Loucy (cell line): ENCODE data around the gene CLSTN2.

Experiments
- EZH2phosphoT487 ChIP-seq: fragments of 200-600 bp; IDR thresholded peaks from 2 replicates; pipeline ENCODE4 v1.6.1; 2018; ENCODE audit warnings: antibody characterized with exemption, mild to moderate bottlenecking, moderate library complexity, borderline replicate concordance
- TF ChIP-seq, protein P1 (sequence below): fragments of 200-600 bp; sonication (generic); conservative IDR thresholded peaks from 2 replicates; pipeline ENCODE4 v1.5.1; 2014; ENCODE audit warnings: mild to moderate bottlenecking, antibody characterized with exemption, low read length

- TF ChIP-seq, protein P1, sequence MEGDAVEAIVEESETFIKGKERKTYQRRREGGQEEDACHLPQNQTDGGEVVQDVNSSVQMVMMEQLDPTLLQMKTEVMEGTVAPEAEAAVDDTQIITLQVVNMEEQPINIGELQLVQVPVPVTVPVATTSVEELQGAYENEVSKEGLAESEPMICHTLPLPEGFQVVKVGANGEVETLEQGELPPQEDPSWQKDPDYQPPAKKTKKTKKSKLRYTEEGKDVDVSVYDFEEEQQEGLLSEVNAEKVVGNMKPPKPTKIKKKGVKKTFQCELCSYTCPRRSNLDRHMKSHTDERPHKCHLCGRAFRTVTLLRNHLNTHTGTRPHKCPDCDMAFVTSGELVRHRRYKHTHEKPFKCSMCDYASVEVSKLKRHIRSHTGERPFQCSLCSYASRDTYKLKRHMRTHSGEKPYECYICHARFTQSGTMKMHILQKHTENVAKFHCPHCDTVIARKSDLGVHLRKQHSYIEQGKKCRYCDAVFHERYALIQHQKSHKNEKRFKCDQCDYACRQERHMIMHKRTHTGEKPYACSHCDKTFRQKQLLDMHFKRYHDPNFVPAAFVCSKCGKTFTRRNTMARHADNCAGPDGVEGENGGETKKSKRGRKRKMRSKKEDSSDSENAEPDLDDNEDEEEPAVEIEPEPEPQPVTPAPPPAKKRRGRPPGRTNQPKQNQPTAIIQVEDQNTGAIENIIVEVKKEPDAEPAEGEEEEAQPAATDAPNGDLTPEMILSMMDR: no peak
- no peak for TF ChIP-seq EZH2phosphoT487
Measured at GRCh38 chr3:140530131-140530530, 595.1 kb downstream of the CLSTN2 start.
